Hepatocyte (in vitro differentiated cells): ENCODE results near the gene HIP1. TPM values are rescaled to one million over a fixed set of nuclear protein-coding genes. Genes with fewer than 3 reads are reported as not detected.

Source experiments
- DNase-seq: peaks from one replicate; pipeline ENCODE4 v3.0.0-alpha.2; 2016; ENCODE audit warnings: low spot score
- H2AFZ ChIP-seq: fragments of 200-600 bp; sonication (generic); 2 replicates; pipeline ENCODE4 v1.6.0; 2016; ENCODE audit warnings: antibody characterized with exemption, mild to moderate bottlenecking
- H3K27ac ChIP-seq: fragments of 200-600 bp; sonication (generic); 2 replicates; pipeline ENCODE4 v1.5.1; 2016; ENCODE audit warnings: mild to moderate bottlenecking
- H3K27me3 ChIP-seq: fragments of 200-600 bp; sonication (generic); 2 replicates; pipeline ENCODE4 v1.6.1; 2016
- H3K36me3 ChIP-seq: fragments of 200-600 bp; sonication (generic); replicated peaks from 2 replicates; pipeline ENCODE4 v1.5.1; 2016; ENCODE audit warnings: low read depth; ENCODE audit not compliant: insufficient read depth
- H3K4me1 ChIP-seq: fragments of 200-600 bp; sonication (generic); 2 replicates; pipeline ENCODE4 v1.5.1; 2016; ENCODE audit warnings: mild to moderate bottlenecking, moderate library complexity; ENCODE audit not compliant: insufficient read depth
- H3K4me2 ChIP-seq: fragments of 200-600 bp; sonication (generic); 2 replicates; pipeline ENCODE4 v1.6.0; 2016
- H3K4me3 ChIP-seq: fragments of 200-600 bp; sonication (generic); 2 replicates; pipeline ENCODE4 v1.5.1; 2016; ENCODE audit warnings: mild to moderate bottlenecking
- H3K79me2 ChIP-seq: fragments of 200-600 bp; sonication (generic); 2 replicates; pipeline ENCODE4 v1.6.0; 2017; ENCODE audit warnings: mild to moderate bottlenecking
- H3K9me2 ChIP-seq: fragments of 200-600 bp; sonication (generic); replicated peaks from 2 replicates; pipeline ENCODE4 v1.6.0; 2017; ENCODE audit warnings: mild to moderate bottlenecking; ENCODE audit not compliant: insufficient read depth
- H3K9me3 ChIP-seq: fragments of 200-600 bp; sonication (generic); 2 replicates; pipeline ENCODE4 v1.5.1; 2016; ENCODE audit warnings: low read depth, mild to moderate bottlenecking
- H4K20me1 ChIP-seq: fragments of 200-600 bp; sonication (generic); 2 replicates; pipeline ENCODE4 v1.6.0; 2016; ENCODE audit warnings: mild to moderate bottlenecking; ENCODE audit not compliant: insufficient read depth, poor library complexity, severe bottlenecking
- EZH2 ChIP-seq: fragments of 200-600 bp; sonication (generic); IDR thresholded peaks from 2 replicates; pipeline ENCODE4 v1.6.1; 2016; ENCODE audit warnings: antibody characterized with exemption, mild to moderate bottlenecking, borderline replicate concordance
- EZH2phosphoT487 ChIP-seq: fragments of 200-600 bp; sonication (generic); IDR thresholded peaks from one replicate; pipeline ENCODE4 v1.6.1; 2018; ENCODE audit warnings: antibody characterized with exemption, mild to moderate bottlenecking, low read depth, moderate library complexity; ENCODE audit not compliant: unreplicated experiment, severe bottlenecking
- WGBS: methylation state at CpG from one replicate; pipeline ENCODE4 v1.1.6; 2016; ENCODE audit warnings: low lambda C conversion rate; ENCODE audit errors: missing lambda C conversion rate; 5-methylcytosine and 5-hydroxymethylcytosine counted together
- polyA plus RNA-seq: library from polyadenylated mRNA; unstranded; fragments of >200 nt; fragmentation: Nextera tagmentation; extraction: Ambion mirVana; gene quantifications from 2 replicates; pipeline ENCODE4 v1.2.1, GENCODE V29; 2016
- total RNA-seq: library from RNA; depleted of rRNA; stranded (reverse); fragments of >200 nt; gene quantifications from 2 replicates; pipeline ENCODE4 v1.2.3, GENCODE V29; 2014
- TF ChIP-seq, protein P1 (sequence below): fragments of 200-600 bp; sonication (generic); IDR thresholded peaks from 2 replicates; pipeline ENCODE4 v1.5.1; 2016; ENCODE audit warnings: antibody characterized with exemption, mild to moderate bottlenecking; ENCODE audit not compliant: poor library complexity

Gene HIP1
- total and polyA plus RNA-seq, 2 experiments from 2014 or later = 8.3 to 14.5 TPM

DNA sequence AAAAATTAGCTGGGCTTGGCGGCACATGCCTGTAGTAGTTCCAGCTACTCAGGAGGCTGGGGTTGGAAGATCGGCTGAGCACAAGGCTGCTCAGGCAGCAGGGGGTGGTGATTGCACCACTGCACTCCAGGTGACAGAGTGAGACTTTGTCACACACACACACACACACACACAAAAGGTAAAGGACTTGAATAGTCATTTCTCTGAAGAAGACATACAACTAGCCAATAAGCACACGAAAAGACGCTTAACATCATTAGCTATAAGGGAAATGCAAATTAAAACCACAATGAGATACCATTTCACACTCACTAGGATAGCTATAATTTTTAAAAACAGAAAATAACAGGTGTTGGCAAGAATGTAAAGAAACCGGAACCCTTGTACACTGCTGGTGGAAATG is 48.6 kb downstream of the HIP1 start:
- Histone ChIP-seq H3K4me3 (no peak overlapping the region), H2AFZ (no peak overlapping the region), H3K9me3 (no peaks in the 10 kb centered on the region), H3K4me1 (no peaks in the 10 kb centered on the region), H3K36me3 (no peaks in the 10 kb centered on the region), H3K4me2 (no peak overlapping the region), H4K20me1 (no peaks in the 10 kb centered on the region), H3K9me2 (no peaks in the 10 kb centered on the region), H3K79me2 (no peaks in the 10 kb centered on the region), H3K27ac (no peak overlapping the region), H3K27me3 (no peaks in the 10 kb centered on the region)
- no peak for DNase-seq
- TF ChIP-seq EZH2 (no peak), EZH2phosphoT487 (no peak)
- TF ChIP-seq, protein P1, sequence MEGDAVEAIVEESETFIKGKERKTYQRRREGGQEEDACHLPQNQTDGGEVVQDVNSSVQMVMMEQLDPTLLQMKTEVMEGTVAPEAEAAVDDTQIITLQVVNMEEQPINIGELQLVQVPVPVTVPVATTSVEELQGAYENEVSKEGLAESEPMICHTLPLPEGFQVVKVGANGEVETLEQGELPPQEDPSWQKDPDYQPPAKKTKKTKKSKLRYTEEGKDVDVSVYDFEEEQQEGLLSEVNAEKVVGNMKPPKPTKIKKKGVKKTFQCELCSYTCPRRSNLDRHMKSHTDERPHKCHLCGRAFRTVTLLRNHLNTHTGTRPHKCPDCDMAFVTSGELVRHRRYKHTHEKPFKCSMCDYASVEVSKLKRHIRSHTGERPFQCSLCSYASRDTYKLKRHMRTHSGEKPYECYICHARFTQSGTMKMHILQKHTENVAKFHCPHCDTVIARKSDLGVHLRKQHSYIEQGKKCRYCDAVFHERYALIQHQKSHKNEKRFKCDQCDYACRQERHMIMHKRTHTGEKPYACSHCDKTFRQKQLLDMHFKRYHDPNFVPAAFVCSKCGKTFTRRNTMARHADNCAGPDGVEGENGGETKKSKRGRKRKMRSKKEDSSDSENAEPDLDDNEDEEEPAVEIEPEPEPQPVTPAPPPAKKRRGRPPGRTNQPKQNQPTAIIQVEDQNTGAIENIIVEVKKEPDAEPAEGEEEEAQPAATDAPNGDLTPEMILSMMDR = no peak
- WGBS = 79% methylated on average over 5 of the region's 5 CpGs

DNA sequence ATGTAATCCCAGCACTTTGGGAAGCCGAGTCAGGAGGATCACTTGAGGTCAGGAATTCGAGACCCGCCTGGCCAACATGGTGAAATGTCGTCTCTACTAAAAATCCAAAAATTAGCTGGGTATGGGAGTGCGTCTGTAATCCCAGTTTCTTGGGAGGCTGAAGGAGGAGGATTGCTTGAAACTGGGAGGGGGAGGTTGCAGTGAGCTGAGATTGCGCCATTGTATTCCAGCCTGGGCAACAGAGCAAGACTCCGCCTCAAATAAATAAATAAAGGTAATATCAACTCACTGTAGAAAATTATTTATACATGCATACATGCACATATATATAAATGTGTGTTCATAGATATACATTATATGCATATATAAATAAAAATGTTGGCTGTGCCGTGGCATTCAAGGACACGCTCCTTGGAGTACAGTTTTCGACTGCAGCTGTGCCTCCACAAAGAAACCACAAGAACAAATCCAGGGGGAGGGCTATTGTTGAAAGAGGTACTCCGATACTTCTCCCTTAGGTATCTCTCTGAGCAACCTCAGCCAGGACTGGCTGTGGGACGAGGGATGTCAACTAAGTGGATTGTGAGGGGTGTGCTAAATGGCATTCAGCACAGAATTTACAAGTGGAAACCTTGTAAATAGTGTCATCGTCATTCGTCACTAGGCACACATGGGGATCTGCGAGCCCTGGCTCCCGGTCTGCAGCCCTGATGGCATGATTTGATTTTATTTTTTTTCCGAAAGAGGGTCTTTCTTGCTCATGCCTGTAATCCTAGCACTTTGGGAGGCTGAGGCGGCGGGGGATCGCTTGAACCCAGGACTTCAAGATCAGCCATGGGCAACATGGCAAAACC is 49.3 kb downstream of the HIP1 start:
- TF ChIP-seq, protein P1 = no peak
- TF ChIP-seq EZH2 (no peak), EZH2phosphoT487 (no peak)
- Histone ChIP-seq H3K79me2 (no peaks in the 10 kb centered on the region), H3K4me1 (no peaks in the 10 kb centered on the region), H3K4me2 (no peak overlapping the region), H3K9me3 (no peaks in the 10 kb centered on the region), H3K4me3 (no peak overlapping the region), H3K36me3 (no peaks in the 10 kb centered on the region), H4K20me1 (no peaks in the 10 kb centered on the region), H2AFZ (no peak overlapping the region), H3K27ac (no peak overlapping the region), H3K9me2 (no peaks in the 10 kb centered on the region), H3K27me3 (no peaks in the 10 kb centered on the region)
- peak; percentile 4 for DNase-seq
- WGBS = 74% methylated on average over 20 of the region's 20 CpGs

DNA sequence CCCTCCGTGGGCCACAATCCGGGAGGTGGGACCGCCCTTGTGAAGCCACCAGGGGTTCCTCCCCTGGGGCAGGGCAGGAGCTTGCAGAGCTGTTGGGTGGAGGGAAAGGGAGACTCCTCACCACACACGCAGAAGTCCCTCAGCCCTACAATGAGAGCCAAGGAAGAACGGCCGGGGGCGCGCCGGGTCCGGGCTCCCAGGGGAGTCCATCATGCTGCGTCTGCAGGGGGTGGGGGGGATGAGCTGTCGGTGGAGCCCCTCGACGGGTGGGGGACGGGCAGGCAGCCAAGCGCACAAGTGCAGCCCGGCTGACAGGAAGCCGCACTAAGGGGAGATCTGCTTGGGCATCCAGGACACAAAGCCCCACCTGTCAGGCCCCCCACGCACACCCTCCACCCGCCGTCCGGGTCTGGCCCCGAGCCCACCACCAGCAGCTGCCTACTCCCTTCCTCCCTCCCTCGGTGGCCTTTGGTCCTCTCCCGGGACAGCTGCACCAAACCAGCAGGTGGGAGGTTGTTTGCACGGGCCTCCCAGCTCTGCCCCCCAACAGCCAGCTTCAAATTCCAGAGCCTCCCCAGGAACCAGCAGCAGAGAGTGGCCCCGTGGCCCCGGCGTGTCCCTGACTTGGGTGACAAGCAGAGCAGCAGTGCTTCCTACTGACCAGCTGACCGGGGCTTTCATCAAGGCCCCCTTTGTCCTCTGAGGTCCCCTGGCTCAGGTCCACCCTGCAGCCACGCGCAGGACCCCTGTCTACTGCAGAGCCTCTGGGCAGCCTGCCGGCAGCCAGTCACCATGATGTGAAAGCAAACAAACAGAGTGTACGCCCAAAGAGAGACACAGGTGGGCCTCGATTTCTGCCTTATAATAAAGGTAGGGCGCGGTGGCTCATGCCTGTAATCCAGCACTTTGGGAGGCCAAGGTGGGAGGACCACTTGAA is 50.3 kb downstream of the HIP1 start:
- 83% methylated on average over 26 of the region's 37 CpGs for WGBS
- H3K4me2 ChIP-seq = no peak overlapping the region
- no peaks in the 10 kb centered on the region for H3K79me2 ChIP-seq
- H3K27me3 ChIP-seq = no peaks in the 10 kb centered on the region
- no peaks in the 10 kb centered on the region for H3K4me1 ChIP-seq
- no peaks in the 10 kb centered on the region for H3K9me3 ChIP-seq
- H3K4me3 ChIP-seq = no peak overlapping the region
- no peak for DNase-seq
- H3K27ac ChIP-seq = no peak overlapping the region
- no peaks in the 10 kb centered on the region for H3K36me3 ChIP-seq
- no peak overlapping the region for H2AFZ ChIP-seq
- no peaks in the 10 kb centered on the region for H4K20me1 ChIP-seq
- TF ChIP-seq, protein P1 = no peak
- TF ChIP-seq EZH2 = no peak
- H3K9me2 ChIP-seq = no peaks in the 10 kb centered on the region
